Omental fat pad (tissue), 4 donors: ENCODE measurements around the gene DCP1B. TPM values are rescaled to one million over a fixed set of nuclear protein-coding genes. Genes with fewer than 3 reads are reported as not detected.

Experiments used
- ATAC-seq: fragments of 150-250 bp; one replicate; pipeline ENCODE4 v1.9.1; 2016; ENCODE audit warnings: mild to moderate bottlenecking, moderate library complexity; ENCODE audit not compliant: low FRiP score
- DNase-seq: peaks from one replicate; pipeline ENCODE4 v3.0.0-alpha.2; 2019; ENCODE audit warnings: low spot score
- CTCF ChIP-seq, 3 donors: fragments of 450-650 bp; IDR thresholded peaks; one replicate each; pipeline ENCODE4 v1.5.1; 2016 to 2017; ENCODE audit warnings: antibody characterized with exemption in 3 of 3, mild to moderate bottlenecking in 3 of 3, moderate library complexity in 2 of 3
- total RNA-seq, 4 donors: library from RNA; depleted of rRNA; stranded (reverse); fragments of >200 nt; gene quantifications; one replicate each; pipeline ENCODE4 v1.1.0, GENCODE V29; 2016

Gene DCP1B
- total RNA-seq, 4 donors from 2014 or later: 7.2 to 19.2 (median 9.9) TPM

DNA sequence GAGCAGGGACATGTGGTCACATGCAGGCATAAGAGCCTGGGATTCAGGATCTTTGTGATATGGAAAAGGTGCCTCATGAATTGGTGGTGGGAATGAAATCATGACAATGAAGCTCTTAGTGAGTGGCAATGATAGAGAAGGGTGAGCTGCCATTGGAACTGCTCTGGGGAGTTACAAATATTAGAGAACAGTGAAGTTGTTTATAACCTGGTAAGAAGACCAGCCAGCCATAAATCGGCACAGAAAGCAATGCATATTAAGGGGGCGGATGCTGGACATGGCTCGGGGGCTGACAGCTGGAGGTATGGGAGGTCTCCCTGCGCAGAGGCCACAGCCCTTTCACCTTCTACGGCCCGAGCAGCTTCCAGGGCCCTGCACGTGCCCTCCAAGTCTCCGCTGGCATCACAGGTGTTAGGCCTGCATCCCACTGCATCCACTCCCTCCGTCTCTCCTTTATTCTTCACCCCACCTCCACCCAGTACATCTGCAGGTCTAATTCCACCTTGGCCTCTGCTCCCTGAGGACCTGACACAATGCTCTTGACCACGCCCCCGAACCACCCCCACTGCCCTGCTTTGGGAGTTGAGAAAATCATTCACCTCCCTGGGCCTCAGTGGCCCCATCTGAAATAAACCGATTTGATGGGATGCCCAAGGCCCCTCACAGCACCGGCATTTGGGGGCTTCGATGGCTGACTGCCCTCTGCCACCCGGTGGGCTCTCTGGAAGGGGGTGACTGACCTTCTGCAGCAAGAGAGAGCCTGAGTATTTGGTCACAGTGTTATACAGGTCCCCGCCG is 89.9 kb downstream of the DCP1B start:
- DNase-seq (peak; percentile 7), ATAC-seq (no peak)
- no peak for TF ChIP-seq CTCF (IDR thresholded peaks at IDR 0.05)

DNA sequence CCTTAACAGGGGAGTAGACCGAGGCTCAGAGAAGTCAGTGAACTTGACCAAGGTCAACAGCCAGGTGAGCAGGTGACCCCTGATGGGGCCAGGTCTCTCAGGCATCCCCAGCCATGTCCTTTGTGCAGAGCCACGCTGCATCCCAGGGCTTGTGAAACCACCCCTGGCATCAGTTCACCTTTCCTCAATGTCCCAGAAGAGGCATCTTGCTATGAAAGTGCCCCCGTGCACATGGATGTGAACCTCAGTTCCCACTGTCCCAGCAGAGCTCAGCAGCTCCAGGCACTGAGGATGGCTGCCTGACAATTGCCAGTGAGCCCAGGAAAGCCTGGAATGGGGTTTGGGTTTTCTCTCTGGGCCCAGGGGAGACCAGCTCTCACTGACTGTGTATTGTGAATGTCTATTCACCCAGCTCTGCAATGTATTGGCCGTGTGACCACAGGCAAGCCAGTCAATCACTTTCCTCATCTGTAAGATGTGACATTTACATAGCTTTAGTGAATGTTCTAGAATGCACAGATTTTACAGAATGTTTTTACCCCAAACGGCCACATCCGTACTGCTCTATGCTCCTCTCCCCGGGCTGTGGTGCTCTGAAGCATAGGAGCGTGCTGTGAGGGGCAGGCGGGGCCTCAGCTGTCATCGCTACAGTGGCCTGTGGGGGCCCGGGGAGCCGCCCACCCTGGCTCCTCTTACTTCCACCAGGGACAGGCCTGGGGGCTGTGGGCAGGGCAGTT is 90.7 kb downstream of the DCP1B start:
- DNase-seq (no peak), ATAC-seq (no peak)
- TF ChIP-seq CTCF (IDR thresholded peaks at IDR 0.05): no peak

DNA sequence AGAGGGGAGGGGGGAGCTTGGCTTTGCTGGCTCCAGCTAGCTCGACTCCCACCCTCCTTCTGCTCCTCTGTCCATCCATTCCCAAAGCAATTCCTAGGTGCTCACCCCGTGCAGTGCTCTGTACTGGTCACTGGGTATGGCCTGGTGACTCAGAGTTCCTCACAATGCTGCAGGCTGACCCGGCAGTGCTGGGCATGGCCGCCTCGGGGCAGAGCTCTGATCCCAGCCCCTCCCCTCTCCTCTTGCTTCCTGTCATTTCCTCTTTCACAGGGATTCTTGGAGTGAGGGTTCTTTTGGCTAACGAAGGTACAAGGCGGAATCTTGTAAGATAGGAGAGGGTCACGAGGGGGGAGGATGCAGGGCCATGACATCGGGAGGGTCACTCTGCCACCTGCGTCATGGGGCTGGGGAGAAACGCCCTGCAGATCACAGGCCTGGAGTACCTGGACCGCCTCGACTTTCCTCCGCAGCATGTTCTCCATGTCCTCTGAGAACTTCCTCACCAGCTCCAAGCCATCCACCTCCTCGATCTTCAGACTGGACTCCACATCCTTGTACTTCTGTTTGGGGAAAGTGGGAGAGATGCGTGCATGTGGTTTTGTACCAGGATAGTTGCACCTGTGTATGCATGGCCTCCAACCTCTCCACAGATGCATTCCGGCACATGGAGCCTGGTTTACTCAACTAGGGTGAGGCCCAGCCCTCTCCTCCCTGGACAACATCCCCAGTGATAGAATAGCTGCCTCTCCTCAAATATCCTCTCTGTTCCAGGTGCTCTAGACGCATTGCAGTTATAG is 91.5 kb downstream of the DCP1B start:
- ATAC-seq (no peak), DNase-seq (no peak)
- TF ChIP-seq CTCF (IDR thresholded peaks at IDR 0.05): no peak

- DNase-seq (no peak), ATAC-seq (no peak)
- TF ChIP-seq CTCF (IDR thresholded peaks at IDR 0.05): no peak
Measured at GRCh38 chr12:1911598-1912575, 92.4 kb downstream of the DCP1B start.

DNA sequence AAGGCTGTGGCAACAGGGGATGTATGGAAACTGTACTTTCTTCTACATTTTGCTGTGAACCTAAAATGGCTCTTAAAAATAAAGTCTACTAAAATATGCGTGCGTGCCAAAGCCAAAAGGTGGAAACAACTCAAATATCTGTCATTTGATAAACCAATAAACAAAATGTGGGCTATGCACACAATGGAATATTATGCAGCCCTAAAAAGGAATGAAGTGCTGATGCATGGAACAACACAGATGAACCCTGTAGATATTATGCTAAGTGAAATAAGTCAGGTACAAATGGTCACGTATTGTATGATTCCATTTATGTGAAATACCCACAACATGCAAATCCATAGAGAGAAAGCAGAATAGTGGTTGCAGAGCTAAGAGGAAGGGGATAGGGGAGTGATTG is 93.8 kb downstream of the DCP1B start:
- ATAC-seq (no peak), DNase-seq (no peak)
- no peak for TF ChIP-seq CTCF (IDR thresholded peaks at IDR 0.05)

- no peak for TF ChIP-seq CTCF (IDR thresholded peaks at IDR 0.05)
- ATAC-seq: no peak
- no peak for DNase-seq
Measured at GRCh38 chr12:1908758-1909157, 95.5 kb downstream of the DCP1B start.
